HG03521 (cell line): Measurements from ENCODE around the gene DMPK.
"Not testable (repeated sequence)": the region's sequence is repeated elsewhere in the genome, so short reads cannot be mapped to it uniquely, and the experiment has no call there.

Source experiments
- ATAC-seq: cut with Tn5 transposase; IDR thresholded peaks from one replicate; pipeline ENCODE4 v1.9.1; 2021; ENCODE audit warnings: mild to moderate bottlenecking, moderate library complexity; ENCODE audit not compliant: unreplicated experiment

Gene DMPK

GRCh38 chr19:45752639-45753038, 29.7 kb downstream of the DMPK start:
- no peak for ATAC-seq

GRCh38 chr19:45751483-45751882, 30.8 kb downstream of the DMPK start:
- not testable (repeated sequence) for ATAC-seq

- ATAC-seq, result no peak
Observed at GRCh38 chr19:45747513-45747912, 34.8 kb downstream of the DMPK start.

- ATAC-seq, result no peak
Observed at GRCh38 chr19:45746866-45747265, 35.4 kb downstream of the DMPK start.

- ATAC-seq, result no peak
Observed at GRCh38 chr19:45745606-45746005, 36.7 kb downstream of the DMPK start.

DNA sequence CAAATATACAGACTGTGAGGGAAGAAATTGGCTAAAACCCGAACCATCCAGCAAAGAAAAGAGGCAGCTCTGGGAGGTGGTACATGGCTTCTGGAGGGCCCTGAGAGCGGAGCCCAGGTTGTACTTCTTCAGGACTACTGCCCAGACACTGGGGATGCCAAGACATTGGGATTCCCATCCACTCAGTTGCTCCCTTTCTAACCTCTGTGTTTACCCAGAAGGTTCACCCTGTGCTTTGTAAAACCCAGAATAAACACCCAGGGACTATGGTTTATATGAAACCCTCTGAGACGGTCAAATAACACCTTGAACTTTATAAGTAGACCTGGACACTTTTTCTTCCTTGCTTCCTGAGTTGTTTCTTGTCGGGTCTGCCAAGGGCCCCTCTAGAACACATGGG, 39.3 kb downstream of the DMPK start:
- no peak for ATAC-seq

DNA sequence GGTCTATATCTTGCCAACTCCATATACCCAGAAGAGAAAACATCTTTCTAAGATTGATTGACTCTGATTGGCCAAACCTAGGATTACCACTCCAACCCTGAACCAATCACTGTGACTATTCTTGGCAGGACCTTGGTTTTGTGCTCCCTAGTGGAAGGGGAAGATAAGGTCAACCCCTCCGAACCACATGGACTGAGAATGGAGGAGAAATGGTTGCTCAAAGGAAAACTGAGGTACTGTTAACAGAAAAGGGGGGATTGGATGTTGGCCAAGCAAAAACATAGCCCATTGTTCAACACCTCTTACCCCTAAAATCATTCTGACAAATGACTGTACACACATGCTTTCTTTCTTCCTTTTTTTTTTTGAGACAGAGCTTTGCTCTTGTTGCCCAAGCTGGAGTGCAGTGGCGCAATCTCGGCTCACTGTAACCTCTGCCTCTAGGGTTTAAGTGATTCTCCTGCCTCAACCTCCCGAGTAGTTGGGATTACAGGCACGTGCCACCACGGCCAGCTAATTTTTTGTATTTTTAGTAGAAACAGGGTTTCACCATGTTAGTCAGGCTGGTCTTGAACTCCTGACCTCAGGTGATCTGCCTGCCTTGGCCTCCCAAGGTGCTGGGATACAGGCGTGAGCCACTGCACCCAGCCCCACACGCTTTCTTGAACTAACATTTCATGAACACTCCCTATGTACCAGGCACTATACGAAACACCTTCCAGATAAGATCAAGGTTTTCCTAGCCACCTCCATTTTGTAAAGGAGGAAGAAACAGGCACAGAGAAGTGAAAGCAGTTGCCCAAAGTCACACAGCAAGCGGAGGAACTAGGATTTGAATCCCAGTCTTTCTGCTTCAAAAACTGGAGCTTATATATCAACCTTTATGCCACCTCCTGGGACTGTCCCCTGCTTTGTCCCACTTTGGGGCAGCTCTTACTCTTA, 42.5 kb downstream of the DMPK start:
- no peak for ATAC-seq

GRCh38 chr19:45733160-45733810, 49.0 kb downstream of the DMPK start, which contains the start of gene MEIOSIN:
TSS of gene MEIOSIN (plus strand) at chr19:45733439. CDS start at chr19:45735377, 1,938 bp downstream.
- ATAC-seq, result no peak

DNA sequence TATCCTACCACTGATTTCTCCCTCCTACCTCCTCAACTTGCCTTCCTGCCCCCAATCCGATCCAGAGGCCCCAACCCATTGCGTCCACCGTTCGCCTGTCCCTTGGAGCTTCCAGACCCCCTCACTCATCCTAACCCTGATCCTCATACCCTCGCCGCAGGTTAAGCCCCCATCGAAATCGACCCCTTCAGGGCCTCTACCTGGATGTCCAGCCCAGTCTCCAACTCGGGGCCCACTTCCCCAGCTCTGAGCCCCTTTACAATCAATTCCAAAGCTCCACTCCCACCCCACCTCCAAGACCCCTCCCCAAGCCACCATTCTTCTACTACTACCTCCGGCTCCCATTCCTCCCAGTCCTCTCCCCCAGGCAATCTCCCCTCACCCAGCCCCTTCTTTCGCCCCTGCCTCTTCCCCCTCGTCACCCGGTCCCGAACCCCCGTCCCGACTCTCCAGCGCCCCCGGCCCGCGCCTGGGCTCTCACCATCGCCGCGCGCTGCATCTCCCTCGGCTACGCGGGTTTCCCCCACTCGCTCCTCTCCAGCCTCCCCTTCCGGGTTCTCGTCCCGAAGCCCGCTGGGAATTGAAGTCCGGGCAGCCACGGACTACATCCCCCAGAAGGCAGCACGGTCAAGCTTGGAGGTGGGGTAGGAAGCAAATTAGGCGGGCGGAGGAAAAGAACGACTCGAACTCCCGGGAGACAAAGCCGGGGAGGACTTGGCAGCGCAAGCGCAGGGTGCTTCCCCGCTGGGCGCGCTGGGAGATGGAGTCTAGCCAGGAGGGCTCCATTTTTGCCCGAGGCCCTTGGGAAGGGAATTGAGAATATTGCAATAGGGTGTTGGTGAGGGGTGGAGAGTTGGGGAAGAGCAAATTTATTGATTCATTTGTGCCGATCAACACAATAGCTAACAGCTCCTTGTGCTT, 51.7 kb downstream of the DMPK start, which contains the start of gene FBXO46:
Gene FBXO46, minus strand, starts transcription at position 529 of the 921 bp plus-strand sequence. CDS start 17,401 bp downstream, outside the sequence.
- ATAC-seq, result peak; percentile 93

GRCh38 chr19:45729800-45730290, 52.4 kb downstream of the DMPK start:
- no peak for ATAC-seq

DNA sequence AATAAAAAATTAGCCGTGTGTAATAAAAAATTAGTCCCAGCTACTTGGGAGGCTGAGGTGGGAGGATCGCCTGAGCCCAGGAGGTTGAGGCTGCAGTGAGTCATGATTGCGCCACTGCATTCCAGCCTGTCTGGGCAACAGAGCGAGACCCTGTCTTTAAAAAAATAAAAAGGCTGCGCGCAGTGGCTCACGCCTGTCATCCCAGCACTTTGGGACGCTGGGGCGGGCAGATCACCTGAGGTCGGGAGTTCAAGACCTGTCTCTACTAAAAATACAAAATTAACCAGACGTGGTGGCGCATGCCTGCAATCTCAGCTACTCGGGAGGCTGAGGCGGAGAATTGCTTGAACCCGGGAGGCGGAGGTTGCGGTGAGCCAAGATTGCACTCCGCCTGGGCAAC, 53.6 kb downstream of the DMPK start:
- ATAC-seq, result not testable (repeated sequence)

- ATAC-seq, result not testable (repeated sequence)
Observed at GRCh38 chr19:45720065-45720464, 62.2 kb downstream of the DMPK start.
